H1 (cell line): ENCODE results near the gene FNDC1. TPM values are rescaled to one million over a fixed set of nuclear protein-coding genes. Genes with fewer than 3 reads are reported as not detected.

Experiments
- CTCF ChIA-PET: fragments of 300-600 bp; sonication (Branson Sonifier 250); formaldehyde crosslinking; loops from one replicate; lab custom pipeline; 2021; ENCODE audit not compliant: partially characterized antibody; lab: Charles Lee
- POLR2A ChIA-PET: fragments of 300-600 bp; sonication (Branson Sonifier 250); formaldehyde crosslinking; loops from one replicate; lab custom pipeline; 2021; ENCODE audit warnings: inconsistent platforms; ENCODE audit not compliant: partially characterized antibody; lab: Charles Lee
- DNase-seq, 2 experiments: peaks; one replicate each; pipeline versions ENCODE4 v3.0.0 to v3.0.0-alpha.2; 2010 to 2022; ENCODE audit warnings: low spot score in 2 of 2, low read depth in 1 of 2, mixed read lengths in 1 of 2
- FAIRE-seq: peaks from 2 replicates; lab custom pipeline; 2011; peaks lifted over from hg19 to GRCh38; lab: Jason Lieb, UNC
- H2AFZ ChIP-seq: 2 replicates; pipeline ENCODE4 v1.8.1; 2012; ENCODE audit warnings: low read length, inconsistent platforms
- H2AK5ac ChIP-seq: 2 replicates; pipeline ENCODE4 v1.6.1; 2013; ENCODE audit warnings: low read depth, low read length
- H2BK120ac ChIP-seq: replicated peaks from 2 replicates; pipeline ENCODE3; 2013; ENCODE audit warnings: low read depth, low read length, inconsistent platforms
- H2BK12ac ChIP-seq: 2 replicates; pipeline ENCODE4 v1.6.1; 2013; ENCODE audit warnings: low read depth, low read length
- H2BK15ac ChIP-seq: 2 replicates; pipeline ENCODE4 v1.6.1; 2013; ENCODE audit warnings: low read length
- H2BK20ac ChIP-seq: 2 replicates; pipeline ENCODE4 v1.6.1; 2013; ENCODE audit warnings: low read length
- H2BK5ac ChIP-seq: 2 replicates; pipeline ENCODE4 v1.6.1; 2013; ENCODE audit warnings: low read depth, low read length
- H3K14ac ChIP-seq: 2 replicates; pipeline ENCODE4 v1.6.1; 2013; ENCODE audit warnings: inconsistent platforms; ENCODE audit not compliant: insufficient read length
- H3K18ac ChIP-seq: 2 replicates; pipeline ENCODE4 v1.6.1; 2013; ENCODE audit warnings: low read length; ENCODE audit errors: extremely low read depth
- H3K23ac ChIP-seq: 2 replicates; pipeline ENCODE4 v1.6.1; 2013; ENCODE audit warnings: inconsistent platforms; ENCODE audit not compliant: insufficient read length
- H3K23me2 ChIP-seq: 2 replicates; pipeline ENCODE4 v1.6.1; 2013; ENCODE audit warnings: low read depth, low read length
- H3K27ac ChIP-seq: 2 replicates; pipeline ENCODE4 v1.6.1; 2011; ENCODE audit warnings: low read depth, low read length, inconsistent platforms
- H3K27me3 ChIP-seq, 4 experiments: replicated peaks in 1 of 4; 1 replicate in 1 of 4; 2 replicates in 3 of 4; pipeline versions ENCODE4 v1.6.1 to v1.8.1; 2011 to 2013; ENCODE audit warnings: low read length in 3 of 4, mild to moderate bottlenecking in 3 of 4, inconsistent platforms in 2 of 4, mixed read lengths in 2 of 4, moderate library complexity in 1 of 4; ENCODE audit not compliant: control insufficient read depth in 3 of 4, insufficient read depth in 3 of 4; ENCODE audit errors: extremely low read depth in 1 of 4
- H3K36me3 ChIP-seq, 4 experiments: 2 replicates each; pipeline versions ENCODE4 v1.6.1 to v1.8.1; 2011 to 2013; ENCODE audit warnings: mild to moderate bottlenecking in 4 of 4, low read length in 3 of 4, moderate library complexity in 2 of 4, control low read depth in 1 of 4, inconsistent platforms in 1 of 4; ENCODE audit not compliant: insufficient read depth in 4 of 4, control insufficient read depth in 2 of 4
- H3K4ac ChIP-seq: replicated peaks from 2 replicates; pipeline ENCODE3; 2013; ENCODE audit warnings: low read length, low read depth, mixed read lengths, inconsistent platforms; ENCODE audit not compliant: insufficient read length
- H3K4me1 ChIP-seq, 4 experiments: replicated peaks in 1 of 4; 1 replicate in 1 of 4; 2 replicates in 3 of 4; pipeline versions ENCODE4 v1.6.1 to v1.8.1; 2011 to 2013; ENCODE audit warnings: low read length in 3 of 4, inconsistent platforms in 2 of 4, mixed read lengths in 1 of 4; ENCODE audit not compliant: insufficient read depth in 4 of 4, control insufficient read depth in 3 of 4
- H3K4me2 ChIP-seq, 2 experiments: 2 replicates each; pipeline versions ENCODE4 v1.6.1 to v1.8.1; 2011 to 2013; ENCODE audit warnings: low read depth in 2 of 2, low read length in 2 of 2, control low read depth in 1 of 2, inconsistent platforms in 1 of 2, mild to moderate bottlenecking in 1 of 2; ENCODE audit not compliant: insufficient read depth in 1 of 2
- H3K4me3 ChIP-seq, 4 experiments: fragments of 200-600, 300-600 bp in 1 of 4; sonication (generic), shearing (Covaris generic), sonication (Bioruptor Twin) in 1 of 4; 2 replicates each; pipeline versions ENCODE4 v1.5.1 to v1.8.1; 2011 to 2016; ENCODE audit warnings: low read length in 4 of 4, low read depth in 3 of 4, control low read depth in 2 of 4, inconsistent platforms in 2 of 4, mild to moderate bottlenecking in 2 of 4, mixed read lengths in 1 of 4, moderate library complexity in 1 of 4; ENCODE audit not compliant: insufficient read depth in 2 of 4; ENCODE audit errors: extremely low read depth in 1 of 4
- H3K56ac ChIP-seq: replicated peaks from 2 replicates; pipeline ENCODE3; 2013; ENCODE audit warnings: low read depth, mild to moderate bottlenecking, mixed read lengths, low read length, inconsistent platforms; ENCODE audit not compliant: insufficient read length
- H3K79me1 ChIP-seq: 2 replicates; pipeline ENCODE4 v1.6.1; 2013; ENCODE audit warnings: low read depth, low read length, control low read depth
- H3K79me2 ChIP-seq, 2 experiments: 2 replicates each; pipeline versions ENCODE4 v1.6.1 to v1.8.1; 2012 to 2013; ENCODE audit warnings: low read length in 2 of 2, mild to moderate bottlenecking in 2 of 2, inconsistent platforms in 1 of 2; ENCODE audit not compliant: insufficient read depth in 2 of 2, control insufficient read depth in 1 of 2
- H3K9ac ChIP-seq, 4 experiments: replicated peaks in 1 of 4; 1 replicate in 1 of 4; 2 replicates in 3 of 4; pipeline versions ENCODE4 v1.6.1 to v1.8.1; 2011 to 2013; ENCODE audit warnings: low read depth in 3 of 4, low read length in 3 of 4, control low read depth in 2 of 4, mild to moderate bottlenecking in 2 of 4, moderate library complexity in 2 of 4, inconsistent platforms in 1 of 4; ENCODE audit errors: extremely low read depth in 1 of 4
- H3K9me3 ChIP-seq, 2 experiments: 2 replicates each; pipeline versions ENCODE4 v1.6.1 to v1.8.1; 2012 to 2013; ENCODE audit warnings: mild to moderate bottlenecking in 2 of 2, moderate library complexity in 2 of 2, control low read depth in 1 of 2, inconsistent platforms in 1 of 2, low read depth in 1 of 2, low read length in 1 of 2, mixed read lengths in 1 of 2; ENCODE audit not compliant: insufficient read depth in 2 of 2
- H4K20me1 ChIP-seq, 2 experiments: replicated peaks in 1 of 2; 2 replicates each; pipeline versions ENCODE3 to v1.8.1; 2011 to 2013; ENCODE audit warnings: inconsistent platforms in 2 of 2, low read length in 2 of 2, mild to moderate bottlenecking in 1 of 2; ENCODE audit not compliant: insufficient read depth in 2 of 2, control insufficient read depth in 1 of 2
- H4K5ac ChIP-seq: 2 replicates; pipeline ENCODE4 v1.6.1; 2013; ENCODE audit warnings: low read length, low read depth, mixed read lengths, inconsistent platforms; ENCODE audit not compliant: insufficient read length
- H4K8ac ChIP-seq: 2 replicates; pipeline ENCODE4 v1.8.0; 2013; ENCODE audit warnings: mild to moderate bottlenecking, moderate library complexity, low read length, inconsistent platforms; ENCODE audit not compliant: insufficient read depth; ENCODE audit errors: extremely low read depth
- H4K91ac ChIP-seq: replicated peaks from 2 replicates; pipeline ENCODE3; 2013; ENCODE audit warnings: low read length, mixed read lengths, inconsistent platforms; ENCODE audit not compliant: insufficient read length
- BACH1 ChIP-seq: IDR thresholded peaks from 2 replicates; pipeline ENCODE4 v1.6.1; 2012; ENCODE audit warnings: low read length, improper control_type of control experiment
- JUN ChIP-seq: IDR thresholded peaks from 2 replicates; pipeline ENCODE4 v1.6.1; 2011; ENCODE audit warnings: low read depth, mild to moderate bottlenecking, improper control_type of control experiment, low read length
- NANOG ChIP-seq: IDR thresholded peaks from 2 replicates; pipeline ENCODE4 v1.6.1; 2011; ENCODE audit warnings: low read length, low read depth, mild to moderate bottlenecking, inconsistent platforms; ENCODE audit not compliant: insufficient read depth, poor library complexity, severe bottlenecking
- POU5F1 ChIP-seq: IDR thresholded peaks from 2 replicates; pipeline ENCODE4 v1.6.1; 2011; ENCODE audit warnings: low read depth, mild to moderate bottlenecking, low read length, moderate library complexity
- SIN3A ChIP-seq, 2 experiments: IDR thresholded peaks in 1 of 2; conservative IDR thresholded peaks in 1 of 2; 2 replicates each; pipeline ENCODE4 v1.6.1; 2011 to 2012; ENCODE audit warnings: low read length in 2 of 2, improper control_type of control experiment in 1 of 2, low read depth in 1 of 2, mild to moderate bottlenecking in 1 of 2
- SIX5 ChIP-seq: IDR thresholded peaks from 2 replicates; pipeline ENCODE4 v1.6.1; 2011; ENCODE audit warnings: mild to moderate bottlenecking, low read depth, low read length
- SP4 ChIP-seq: IDR thresholded peaks from 2 replicates; pipeline ENCODE4 v1.6.1; 2012; ENCODE audit warnings: low read length, inconsistent platforms
- TBP ChIP-seq: IDR thresholded peaks from 2 replicates; pipeline ENCODE4 v1.6.1; 2011; ENCODE audit warnings: low read depth, low read length, improper control_type of control experiment
- TCF12 ChIP-seq: IDR thresholded peaks from 2 replicates; pipeline ENCODE4 v1.6.1; 2011; ENCODE audit warnings: low read depth, mild to moderate bottlenecking, low read length
- YY1 ChIP-seq: IDR thresholded peaks from 2 replicates; pipeline ENCODE4 v1.6.1; 2011; ENCODE audit warnings: low read depth, mild to moderate bottlenecking, low read length
- WGBS, 2 experiments: shearing (Covaris generic) in 1 of 2; methylation state at CpG; one replicate each; pipeline versions ENCODE4 v1.1.6 to v1.1.7; 2013 to 2015; ENCODE audit warnings: low lambda C conversion rate in 2 of 2, mixed read lengths in 2 of 2, inconsistent platforms in 1 of 2, low coverage in 1 of 2, missing lambda C conversion rate in 1 of 2; ENCODE audit not compliant: insufficient replicate concordance in 2 of 2, insufficient coverage in 1 of 2, insufficient read length in 1 of 2; ENCODE audit errors: extremely low coverage in 1 of 2, missing lambda C conversion rate in 1 of 2; 5-methylcytosine and 5-hydroxymethylcytosine counted together
- polyA plus RNA-seq, 7 experiments: library from polyadenylated mRNA; depleted of rRNA in 3 of 7; stranded (reverse) in 5 of 7; unstranded in 2 of 7; fragments of >200 nt in 5 of 7; fragments of 200-250 nt in 2 of 7; gene quantifications; 1 replicate in 5 of 7; 2 replicates in 1 of 7; 4 replicates in 1 of 7; pipeline versions ENCODE4 v1.2.1 to v1.2.3, GENCODE V29; 2011 to 2013; ENCODE audit warnings: missing spikeins in 2 of 7, mixed read lengths in 2 of 7
- total RNA-seq: library from RNA; stranded (reverse); fragmentation: NEBNext Ultra II Directional; extraction: Animal tissue kit (Norgen Biotek cat#: 25700); gene quantifications from 2 replicates; pipeline ENCODE4 v1.2.1, GENCODE V29; 2021
- TF ChIP-seq, protein P1 (sequence below): IDR thresholded peaks from 2 replicates; pipeline ENCODE4 v1.6.1; 2012; ENCODE audit warnings: inconsistent platforms

Gene FNDC1
- total and polyA plus RNA-seq, 2 of the 8 experiments (the other 6 are each of a cell fraction or from before 2014, with no cell fraction given), result 0.06 to 0.30 TPM

- Histone ChIP-seq H3K4me1 (no peaks in the 10 kb centered on the region), H2AK5ac (no peak overlapping the region), H4K5ac (no peak overlapping the region), H3K4ac (no peak overlapping the region), H3K79me1 (no peaks in the 10 kb centered on the region; the same call in 1 of the 2 replicates), H4K91ac (no peak overlapping the region), H3K9ac (no peak overlapping the region), H2BK20ac (no peak overlapping the region), H3K4me3 (no peak overlapping the region), H2BK15ac (no peak overlapping the region), H3K79me2 (no peaks in the 10 kb centered on the region), H2AFZ (no peak overlapping the region), H2BK5ac (no peak overlapping the region), H2BK12ac (no peak overlapping the region), H3K27me3 (no peaks in the 10 kb centered on the region), H3K4me2 (no peak overlapping the region), H3K27ac (no peak overlapping the region), H3K18ac (no peak overlapping the region), H3K36me3 (no peaks in the 10 kb centered on the region), H3K56ac (no peak overlapping the region), H2BK120ac (no peak overlapping the region), H4K8ac (no peak overlapping the region), H3K14ac (no peak overlapping the region), H4K20me1 (no peaks in the 10 kb centered on the region), H3K23me2 (no peaks in the 10 kb centered on the region), H3K23ac (no peak overlapping the region), H3K9me3 (peaks cover 0 to 4% of the 10 kb centered on the region in 2 experiments; a peak in 1 of 4 replicates)
- FAIRE-seq (no peak), DNase-seq (no peak)
- WGBS, 2 experiments, result 92% methylated on average over 2 of the region's 2 CpGs; no CpG with 5 or more reads in 1 of the 2 experiments
- CTCF ChIA-PET, result no interaction called here
- POLR2A ChIA-PET, result no interaction called here
- TF ChIP-seq NANOG, result no peak
- TF ChIP-seq TBP, result no peak
- no peak for TF ChIP-seq JUN
- no peak for TF ChIP-seq TCF12
- TF ChIP-seq SIN3A (conservative IDR thresholded peaks at IDR 0.05 in 1 of 2, IDR thresholded peaks at IDR 0.05 in 1 of 2; ENCODE audit: low read depth in 1 of 2, low read length in 2 of 2), result no peak
- TF ChIP-seq SIX5, result no peak
- TF ChIP-seq, protein P1, sequence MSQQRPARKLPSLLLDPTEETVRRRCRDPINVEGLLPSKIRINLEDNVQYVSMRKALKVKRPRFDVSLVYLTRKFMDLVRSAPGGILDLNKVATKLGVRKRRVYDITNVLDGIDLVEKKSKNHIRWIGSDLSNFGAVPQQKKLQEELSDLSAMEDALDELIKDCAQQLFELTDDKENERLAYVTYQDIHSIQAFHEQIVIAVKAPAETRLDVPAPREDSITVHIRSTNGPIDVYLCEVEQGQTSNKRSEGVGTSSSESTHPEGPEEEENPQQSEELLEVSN, result no peak
- TF ChIP-seq BACH1, result no peak
- no peak for TF ChIP-seq POU5F1
- TF ChIP-seq SP4, result no peak
- TF ChIP-seq YY1, result no peak
These were observed 16.4 kb upstream of the FNDC1 start for GRCh38 chr6:159152782-159153181.
